GM18517 (cell line): ENCODE measurements around the gene PDYN.

Experiments
- ATAC-seq: cut with Tn5 transposase; IDR thresholded peaks from one replicate; pipeline ENCODE4 v1.9.1; 2021; ENCODE audit warnings: mild to moderate bottlenecking, moderate library complexity; ENCODE audit not compliant: unreplicated experiment

Gene PDYN

DNA sequence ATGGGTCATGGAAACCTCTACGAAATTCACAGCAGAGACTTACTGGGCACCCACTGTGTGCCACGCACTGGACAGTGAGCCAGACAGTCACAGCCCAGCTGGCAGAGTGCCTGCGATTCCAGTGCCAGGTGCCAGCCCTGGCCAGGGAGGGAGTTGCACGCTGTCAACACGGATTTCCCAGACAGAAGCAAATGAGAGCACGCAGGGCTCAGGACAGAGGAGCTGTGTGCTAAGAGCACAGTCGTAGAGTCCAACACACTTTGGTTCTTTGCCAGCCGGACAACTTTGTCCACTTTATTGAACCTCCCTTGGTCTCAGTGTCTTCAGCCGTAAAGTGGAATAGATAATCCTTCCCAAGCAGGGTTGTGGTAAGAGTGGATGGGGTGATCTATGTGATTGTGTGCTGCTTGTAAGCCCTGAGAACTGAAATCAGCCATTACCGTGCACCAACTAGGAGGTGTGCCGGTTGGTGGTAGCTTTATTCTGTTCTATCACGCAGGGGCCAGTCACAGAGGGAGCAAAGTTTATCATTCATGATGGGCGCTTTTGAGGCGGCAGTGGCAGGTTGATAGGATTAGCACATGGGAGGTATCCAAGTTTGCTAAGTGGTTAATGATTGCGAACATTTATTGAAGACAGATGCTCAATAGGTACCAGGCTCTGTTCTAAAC lies 58.0 kb downstream of the PDYN start:
- no peak for ATAC-seq

- no peak for ATAC-seq
Observed at GRCh38 chr20:1934721-1935573, 58.9 kb downstream of the PDYN start.

GRCh38 chr20:1934156-1934555 lies 59.7 kb downstream of the PDYN start:
- no peak for ATAC-seq

DNA sequence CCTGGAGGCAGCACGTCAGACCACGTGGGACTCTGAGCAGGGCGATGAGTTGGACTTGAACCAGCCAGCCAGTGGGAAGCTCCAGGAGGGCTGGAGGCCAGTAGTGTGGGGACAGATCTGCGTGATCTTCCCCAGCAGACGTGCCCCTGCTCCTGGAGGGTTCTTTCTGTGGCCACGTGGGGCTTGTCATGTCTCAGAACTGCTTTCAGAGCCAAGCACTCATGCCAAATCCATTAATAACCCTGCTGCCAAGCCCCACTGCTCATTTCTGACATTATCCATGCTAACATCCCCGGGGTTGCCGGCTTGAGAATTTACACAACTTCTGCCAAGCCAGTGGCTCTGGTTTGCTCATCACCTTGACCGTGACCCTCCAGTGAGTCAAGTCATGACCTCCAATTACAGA lies 60.4 kb downstream of the PDYN start:
- ATAC-seq, result no peak

- ATAC-seq, result no peak
Observed at GRCh38 chr20:1932971-1933370, 60.9 kb downstream of the PDYN start.

DNA sequence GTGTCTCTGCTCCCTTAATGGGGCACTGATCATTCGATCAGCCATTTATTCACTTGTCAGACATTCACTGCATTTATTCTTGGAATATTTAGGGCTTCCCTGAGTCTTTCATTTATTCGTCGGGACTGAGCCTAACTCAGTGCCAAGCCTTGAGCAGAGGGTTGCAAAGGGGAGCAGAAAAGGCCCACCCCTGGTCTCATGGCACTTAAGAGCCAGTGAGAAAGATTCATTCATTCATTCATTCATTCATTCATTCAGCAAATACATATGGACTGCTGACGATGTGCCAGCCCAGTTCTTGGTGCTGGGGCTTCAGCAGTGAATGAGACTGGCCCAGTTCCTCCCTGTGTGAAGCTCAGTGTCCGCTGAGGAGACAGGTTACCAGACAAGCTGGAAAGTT lies 62.0 kb downstream of the PDYN start:
- no peak for ATAC-seq

DNA sequence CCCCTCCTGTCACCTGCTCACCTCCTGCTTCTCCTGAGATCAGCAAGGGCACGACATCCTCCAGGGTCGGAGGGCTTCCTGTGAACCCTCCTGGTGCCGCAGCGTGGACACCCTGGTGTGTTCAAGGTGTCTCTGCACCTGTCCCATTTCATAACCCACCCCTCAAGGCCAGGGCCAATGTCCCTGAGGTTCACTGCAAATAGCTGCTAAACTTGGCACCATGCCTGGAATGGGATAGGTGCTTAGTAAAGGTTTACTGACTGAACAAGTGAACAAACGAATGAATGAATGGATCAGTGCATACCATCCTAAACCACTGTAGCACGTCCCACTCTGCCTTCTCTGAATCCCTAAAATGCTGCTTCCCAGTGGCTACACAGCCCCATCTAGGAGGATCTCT lies 63.7 kb downstream of the PDYN start:
- ATAC-seq, result no peak

DNA sequence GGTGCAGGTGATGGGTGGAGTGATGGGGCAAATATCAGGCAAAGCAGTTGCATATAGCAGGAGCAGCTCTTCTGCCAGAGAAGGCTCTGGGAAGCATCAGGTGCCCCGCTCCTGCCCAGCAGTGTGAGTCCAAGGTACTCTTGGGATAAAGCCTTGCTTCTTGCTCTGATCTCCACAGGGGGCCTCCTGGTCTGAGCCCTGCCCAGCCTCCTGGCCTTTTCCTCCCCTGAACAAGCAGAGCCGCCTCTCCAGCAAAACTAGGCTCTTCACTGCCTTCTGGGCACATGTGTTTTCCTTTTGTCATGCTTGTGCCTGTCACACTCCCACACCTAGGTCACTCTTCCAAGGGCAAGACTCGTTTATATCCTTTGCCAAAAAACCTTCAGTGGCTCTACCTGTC lies 64.4 kb downstream of the PDYN start:
- ATAC-seq, result no peak

- no peak for ATAC-seq
Observed at GRCh38 chr20:1928782-1929181, 65.1 kb downstream of the PDYN start.
